Neural cell (in vitro differentiated cells): ENCODE data around the gene FAM83F. TPM values are rescaled to one million over a fixed set of nuclear protein-coding genes. Genes with fewer than 3 reads are reported as not detected.

Experiments used
- H2AFZ ChIP-seq: fragments of 200-600, 300-800 bp; sonication (generic), shearing (Covaris generic); 2 replicates; pipeline ENCODE4 v1.6.0; 2014; ENCODE audit warnings: low read depth, mild to moderate bottlenecking, antibody characterized with exemption, low read length, moderate library complexity
- H3F3A ChIP-seq: fragments of 200-600 bp; shearing (Covaris generic); 2 replicates; pipeline ENCODE4 v1.6.1; 2016; ENCODE audit warnings: mild to moderate bottlenecking, moderate library complexity, mixed read lengths, antibody characterized with exemption, low read length; ENCODE audit not compliant: insufficient read depth, poor library complexity, severe bottlenecking
- H3K27ac ChIP-seq: fragments of 200-600, 300-800 bp; sonication (generic), shearing (Covaris generic); 2 replicates; pipeline ENCODE4 v1.5.1; 2014; ENCODE audit warnings: mild to moderate bottlenecking, low read length, moderate library complexity
- H3K27me3 ChIP-seq: fragments of 300-800, 200-600 bp; sonication (generic), shearing (Covaris generic); 2 replicates; pipeline ENCODE4 v1.6.0; 2014; ENCODE audit warnings: mild to moderate bottlenecking, low read depth, low read length, moderate library complexity; ENCODE audit not compliant: insufficient read depth
- H3K36me3 ChIP-seq: fragments of 300-800, 200-600 bp; sonication (generic), shearing (Covaris generic); 2 replicates; pipeline ENCODE4 v1.5.1; 2014; ENCODE audit warnings: mild to moderate bottlenecking, antibody characterized with exemption, low read length, moderate library complexity; ENCODE audit not compliant: insufficient read depth
- H3K4me2 ChIP-seq: fragments of 300-800, 200-600 bp; sonication (generic), shearing (Covaris generic); 2 replicates; pipeline ENCODE4 v1.6.0; 2014; ENCODE audit warnings: mild to moderate bottlenecking, low read length
- H3K4me3 ChIP-seq: fragments of 300-800, 200-600 bp; sonication (generic), shearing (Covaris generic); 2 replicates; pipeline ENCODE4 v1.5.1; 2014; ENCODE audit warnings: mild to moderate bottlenecking, low read length, moderate library complexity
- H3K79me2 ChIP-seq: fragments of 200-600 bp; shearing (Covaris generic); replicated peaks from 2 replicates; pipeline ENCODE4 v1.6.0; 2014; ENCODE audit warnings: mild to moderate bottlenecking, low read length, moderate library complexity; ENCODE audit not compliant: insufficient read depth
- H3K9ac ChIP-seq: fragments of 300-800, 200-600 bp; sonication (generic), shearing (Covaris generic); 2 replicates; pipeline ENCODE4 v1.6.1; 2016; ENCODE audit warnings: mild to moderate bottlenecking, low read length, mixed read lengths
- H3K9me2 ChIP-seq: fragments of 200-600 bp; shearing (Covaris generic); 2 replicates; pipeline ENCODE4 v1.6.1; 2016; ENCODE audit warnings: mild to moderate bottlenecking, low read length, mixed read lengths; ENCODE audit not compliant: insufficient read depth
- H3K9me3 ChIP-seq: fragments of 200-600, 300-800 bp; sonication (generic), shearing (Covaris generic); 2 replicates; pipeline ENCODE4 v1.6.1; 2016; ENCODE audit warnings: mild to moderate bottlenecking, mixed run types, low read length, moderate library complexity, mixed read lengths
- H4K20me1 ChIP-seq: fragments of 200-600 bp; shearing (Covaris generic); 2 replicates; pipeline ENCODE4 v1.6.1; 2016; ENCODE audit warnings: mild to moderate bottlenecking, mixed run types; ENCODE audit not compliant: insufficient read depth
- EP300 ChIP-seq: fragments of 450-650 bp; conservative IDR thresholded peaks from 2 replicates; pipeline ENCODE4 v1.6.1; 2014; ENCODE audit warnings: antibody characterized with exemption, mild to moderate bottlenecking, moderate library complexity; ENCODE audit not compliant: poor library complexity, severe bottlenecking
- EZH2 ChIP-seq: fragments of 200-600, 300-800 bp; shearing (Covaris generic), sonication (generic); IDR thresholded peaks from 2 replicates; pipeline ENCODE4 v1.6.1; 2014; ENCODE audit warnings: antibody characterized with exemption, low read length, borderline replicate concordance, mild to moderate bottlenecking; ENCODE audit not compliant: insufficient read depth, poor library complexity, severe bottlenecking
- MXI1 ChIP-seq: fragments of 450-650 bp; conservative IDR thresholded peaks from 2 replicates; pipeline ENCODE4 v1.6.1; 2014; ENCODE audit warnings: antibody characterized with exemption, mild to moderate bottlenecking; ENCODE audit not compliant: poor library complexity, severe bottlenecking
- POLR2AphosphoS5 ChIP-seq: IDR thresholded peaks from 2 replicates; pipeline ENCODE4 v1.6.1; 2012
- RAD21 ChIP-seq: fragments of 450-650 bp; conservative IDR thresholded peaks from 2 replicates; pipeline ENCODE4 v1.6.1; 2014; ENCODE audit warnings: antibody characterized with exemption, mild to moderate bottlenecking, moderate library complexity
- SMC3 ChIP-seq: fragments of 450-650 bp; conservative IDR thresholded peaks from 2 replicates; pipeline ENCODE4 v1.6.1; 2014; ENCODE audit warnings: antibody characterized with exemption, mild to moderate bottlenecking, moderate library complexity; ENCODE audit not compliant: poor library complexity
- TAF1 ChIP-seq: IDR thresholded peaks from 2 replicates; pipeline ENCODE4 v1.6.1; 2012; ENCODE audit warnings: low read depth
- polyA plus RNA-seq: library from polyadenylated mRNA; depleted of rRNA; stranded (reverse); fragments of >200 nt; gene quantifications from 2 replicates; pipeline ENCODE4 v1.2.3, GENCODE V29; 2014
- TF ChIP-seq, protein P1 (sequence below): IDR thresholded peaks from 2 replicates; pipeline ENCODE4 v1.6.1; 2012; ENCODE audit warnings: borderline replicate concordance
- TF ChIP-seq, protein P2 (sequence below): fragments of 450-650 bp; IDR thresholded peaks from 2 replicates; pipeline ENCODE4 v1.5.1; 2014; ENCODE audit warnings: antibody characterized with exemption, mild to moderate bottlenecking, moderate library complexity; ENCODE audit not compliant: poor library complexity, severe bottlenecking

Gene FAM83F
- polyA plus RNA-seq, 1 donor from 2014 or later: 0.42 TPM

DNA sequence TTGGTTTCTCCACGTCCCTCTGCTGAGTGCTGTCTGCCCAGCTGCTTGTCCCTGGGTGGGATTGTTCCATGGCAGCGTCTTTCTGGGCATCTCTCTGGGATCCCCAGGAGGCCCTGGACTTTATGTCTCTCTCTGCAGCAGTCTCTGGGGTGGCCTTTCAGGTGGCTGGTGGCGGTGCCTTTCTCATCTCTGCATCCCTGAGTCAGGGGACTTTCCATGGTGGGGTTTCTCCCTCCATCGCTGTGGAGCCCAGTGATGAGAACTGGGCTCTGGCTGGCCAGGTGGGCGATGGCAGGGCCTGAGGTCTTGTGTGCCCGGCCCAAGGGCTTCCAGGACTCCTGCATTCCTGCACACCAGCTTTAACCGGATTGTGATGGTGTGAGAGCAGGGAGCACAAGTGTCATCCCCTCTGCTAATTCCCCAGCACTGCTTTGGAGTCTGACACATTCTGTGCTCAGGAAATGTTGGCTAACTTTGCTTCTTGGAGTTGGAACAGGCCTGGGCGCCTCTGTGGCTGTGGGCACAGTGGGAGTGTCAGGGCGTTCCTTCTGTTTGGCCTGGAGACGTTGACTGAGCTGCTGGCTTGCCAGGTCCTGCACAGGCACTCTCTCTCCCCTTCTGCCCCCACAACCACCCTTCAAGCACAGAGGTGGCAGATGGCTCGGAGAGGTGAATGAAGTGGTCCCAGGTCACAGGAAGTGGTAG lies 27.9 kb downstream of the FAM83F start:
- peak overlapping the region; percentile 22 for H3K4me2 ChIP-seq
- no peaks in the 10 kb centered on the region for H3K9me3 ChIP-seq
- H3K36me3 ChIP-seq: no peaks in the 10 kb centered on the region
- no peaks in the 10 kb centered on the region for H3K9me2 ChIP-seq
- TF ChIP-seq POLR2AphosphoS5 (no peak), TAF1 (no peak), EZH2 (no peak), RAD21 (no peak), MXI1 (no peak), EP300 (no peak), SMC3 (no peak)
- TF ChIP-seq, protein P1, sequence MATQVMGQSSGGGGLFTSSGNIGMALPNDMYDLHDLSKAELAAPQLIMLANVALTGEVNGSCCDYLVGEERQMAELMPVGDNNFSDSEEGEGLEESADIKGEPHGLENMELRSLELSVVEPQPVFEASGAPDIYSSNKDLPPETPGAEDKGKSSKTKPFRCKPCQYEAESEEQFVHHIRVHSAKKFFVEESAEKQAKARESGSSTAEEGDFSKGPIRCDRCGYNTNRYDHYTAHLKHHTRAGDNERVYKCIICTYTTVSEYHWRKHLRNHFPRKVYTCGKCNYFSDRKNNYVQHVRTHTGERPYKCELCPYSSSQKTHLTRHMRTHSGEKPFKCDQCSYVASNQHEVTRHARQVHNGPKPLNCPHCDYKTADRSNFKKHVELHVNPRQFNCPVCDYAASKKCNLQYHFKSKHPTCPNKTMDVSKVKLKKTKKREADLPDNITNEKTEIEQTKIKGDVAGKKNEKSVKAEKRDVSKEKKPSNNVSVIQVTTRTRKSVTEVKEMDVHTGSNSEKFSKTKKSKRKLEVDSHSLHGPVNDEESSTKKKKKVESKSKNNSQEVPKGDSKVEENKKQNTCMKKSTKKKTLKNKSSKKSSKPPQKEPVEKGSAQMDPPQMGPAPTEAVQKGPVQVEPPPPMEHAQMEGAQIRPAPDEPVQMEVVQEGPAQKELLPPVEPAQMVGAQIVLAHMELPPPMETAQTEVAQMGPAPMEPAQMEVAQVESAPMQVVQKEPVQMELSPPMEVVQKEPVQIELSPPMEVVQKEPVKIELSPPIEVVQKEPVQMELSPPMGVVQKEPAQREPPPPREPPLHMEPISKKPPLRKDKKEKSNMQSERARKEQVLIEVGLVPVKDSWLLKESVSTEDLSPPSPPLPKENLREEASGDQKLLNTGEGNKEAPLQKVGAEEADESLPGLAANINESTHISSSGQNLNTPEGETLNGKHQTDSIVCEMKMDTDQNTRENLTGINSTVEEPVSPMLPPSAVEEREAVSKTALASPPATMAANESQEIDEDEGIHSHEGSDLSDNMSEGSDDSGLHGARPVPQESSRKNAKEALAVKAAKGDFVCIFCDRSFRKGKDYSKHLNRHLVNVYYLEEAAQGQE: no peak
- TF ChIP-seq, protein P2, sequence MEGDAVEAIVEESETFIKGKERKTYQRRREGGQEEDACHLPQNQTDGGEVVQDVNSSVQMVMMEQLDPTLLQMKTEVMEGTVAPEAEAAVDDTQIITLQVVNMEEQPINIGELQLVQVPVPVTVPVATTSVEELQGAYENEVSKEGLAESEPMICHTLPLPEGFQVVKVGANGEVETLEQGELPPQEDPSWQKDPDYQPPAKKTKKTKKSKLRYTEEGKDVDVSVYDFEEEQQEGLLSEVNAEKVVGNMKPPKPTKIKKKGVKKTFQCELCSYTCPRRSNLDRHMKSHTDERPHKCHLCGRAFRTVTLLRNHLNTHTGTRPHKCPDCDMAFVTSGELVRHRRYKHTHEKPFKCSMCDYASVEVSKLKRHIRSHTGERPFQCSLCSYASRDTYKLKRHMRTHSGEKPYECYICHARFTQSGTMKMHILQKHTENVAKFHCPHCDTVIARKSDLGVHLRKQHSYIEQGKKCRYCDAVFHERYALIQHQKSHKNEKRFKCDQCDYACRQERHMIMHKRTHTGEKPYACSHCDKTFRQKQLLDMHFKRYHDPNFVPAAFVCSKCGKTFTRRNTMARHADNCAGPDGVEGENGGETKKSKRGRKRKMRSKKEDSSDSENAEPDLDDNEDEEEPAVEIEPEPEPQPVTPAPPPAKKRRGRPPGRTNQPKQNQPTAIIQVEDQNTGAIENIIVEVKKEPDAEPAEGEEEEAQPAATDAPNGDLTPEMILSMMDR: no peak
- H3K27ac ChIP-seq: peak overlapping the region; percentile 59
- no peaks in the 10 kb centered on the region for H3K79me2 ChIP-seq
- H3K27me3 ChIP-seq: no peaks in the 10 kb centered on the region
- peak overlapping the region; percentile 42 for H3K4me3 ChIP-seq
- no peak overlapping the region for H2AFZ ChIP-seq
- H3K9ac ChIP-seq: peak overlapping the region; percentile 48
- H4K20me1 ChIP-seq: no peaks in the 10 kb centered on the region
- H3F3A ChIP-seq: no peaks in the 10 kb centered on the region

DNA sequence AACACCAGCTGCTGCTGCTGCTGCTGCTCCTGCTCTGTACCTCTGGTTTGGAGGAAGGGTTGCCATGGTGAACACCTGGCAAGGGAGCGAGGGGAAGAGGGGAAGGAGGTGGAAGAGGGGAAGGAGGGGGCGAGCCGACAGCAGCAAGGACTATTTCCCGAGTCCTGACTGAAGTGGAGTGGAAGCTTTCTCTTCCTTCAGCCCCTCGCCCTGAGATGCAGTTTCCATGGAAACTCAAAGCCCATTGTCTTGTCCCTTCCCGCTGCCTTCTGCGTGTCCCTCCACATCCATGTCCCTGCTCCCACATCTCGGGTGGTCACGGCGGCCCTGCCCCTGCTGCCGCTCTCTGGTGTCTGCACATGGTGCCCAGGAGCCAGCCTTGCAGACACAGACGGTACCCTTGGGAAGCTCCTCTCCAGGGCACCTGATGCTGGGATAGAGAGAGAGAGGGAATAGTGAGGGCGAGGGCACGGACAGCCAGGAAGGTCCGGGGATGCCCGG lies 28.6 kb downstream of the FAM83F start:
- H3K79me2 ChIP-seq: no peaks in the 10 kb centered on the region
- H3K9me3 ChIP-seq: no peaks in the 10 kb centered on the region
- H2AFZ ChIP-seq: no peak overlapping the region
- no peaks in the 10 kb centered on the region for H3K36me3 ChIP-seq
- peak overlapping the region; percentile 48 for H3K9ac ChIP-seq
- H4K20me1 ChIP-seq: no peaks in the 10 kb centered on the region
- H3K27ac ChIP-seq: peak overlapping the region; percentile 59
- no peak for TF ChIP-seq TAF1
- peak; percentile 38 for TF ChIP-seq RAD21
- TF ChIP-seq EZH2: no peak
- TF ChIP-seq, protein P1: no peak
- TF ChIP-seq SMC3: peak; percentile 44
- TF ChIP-seq POLR2AphosphoS5: no peak
- TF ChIP-seq MXI1: peak; percentile 34
- peak; percentile 39 for TF ChIP-seq EP300
- TF ChIP-seq, protein P2: no peak
- H3K4me3 ChIP-seq: peak overlapping the region; percentile 42
- no peaks in the 10 kb centered on the region for H3F3A ChIP-seq
- no peaks in the 10 kb centered on the region for H3K9me2 ChIP-seq
- H3K27me3 ChIP-seq: no peaks in the 10 kb centered on the region
- peak overlapping the region; percentile 22 for H3K4me2 ChIP-seq
